Epithelial cell of esophagus (primary cell): Measurements from ENCODE around the gene COQ4.

Source experiments
- DNase-seq: peaks from one replicate; pipeline ENCODE4 v3.0.0; 2010; ENCODE audit warnings: low read depth
- H3K4me3 ChIP-seq: 2 replicates; pipeline ENCODE4 v1.5.1; 2011; ENCODE audit warnings: mild to moderate bottlenecking, low read length, control low read depth
- CTCF ChIP-seq: IDR thresholded peaks from 2 replicates; pipeline ENCODE4 v1.5.1; 2011; ENCODE audit warnings: low read depth, mild to moderate bottlenecking, low read length, control low read depth, inconsistent platforms; ENCODE audit not compliant: insufficient read depth; ENCODE audit errors: missing control alignments

Gene COQ4

GRCh38 chr9:128280084-128280622 is 42.5 kb upstream of the COQ4 start:
- no peak for DNase-seq
- no peak for TF ChIP-seq CTCF
- H3K4me3 ChIP-seq: no peak overlapping the region

GRCh38 chr9:128282500-128282899 is 40.1 kb upstream of the COQ4 start:
- no peak overlapping the region for H3K4me3 ChIP-seq
- peak; percentile 54 for DNase-seq
- no peak for TF ChIP-seq CTCF

GRCh38 chr9:128285033-128285784 is 37.4 kb upstream of the COQ4 start:
- no peak for DNase-seq
- no peak for TF ChIP-seq CTCF

GRCh38 chr9:128286440-128286839 is 36.2 kb upstream of the COQ4 start:
- TF ChIP-seq CTCF: no peak
- no peak for DNase-seq
- H3K4me3 ChIP-seq: no peak overlapping the region

More at GRCh38 chr9:128285033-128285784, 37.4 kb upstream of the COQ4 start:
- no peak overlapping the region for H3K4me3 ChIP-seq

GRCh38 chr9:128288273-128289004 is 34.2 kb upstream of the COQ4 start:
- H3K4me3 ChIP-seq: no peak overlapping the region
- DNase-seq: no peak
- no peak for TF ChIP-seq CTCF

- TF ChIP-seq CTCF: no peak
- no peak overlapping the region for H3K4me3 ChIP-seq
- DNase-seq: no peak
Observed at GRCh38 chr9:128292009-128292408, 30.6 kb upstream of the COQ4 start.

- DNase-seq: no peak
- TF ChIP-seq CTCF: no peak
- no peak overlapping the region for H3K4me3 ChIP-seq
Observed at GRCh38 chr9:128293091-128293490, 29.5 kb upstream of the COQ4 start.
